Esophagus squamous epithelium (tissue), 5 donors: Measurements from ENCODE around the gene USP49. TPM values are rescaled to one million over a fixed set of nuclear protein-coding genes. Genes with fewer than 3 reads are reported as not detected.

ENCODE experiments used
- DNase-seq: peaks from one replicate; lab custom pipeline; 2025; lab: John Stamatoyannopoulos, UW
- H3K27ac ChIP-seq, 4 donors: fragments of 200-600 bp; sonication (generic); one replicate each; pipeline ENCODE4 v1.5.1; 2016 to 2019; ENCODE audit warnings: mild to moderate bottlenecking in 1 of 4
- H3K27me3 ChIP-seq, 4 donors: fragments of 200-600 bp; sonication (generic); 1 replicate in 3 of 4; 2 replicates in 1 of 4; pipeline versions ENCODE4 v1.5.1 to v1.6.0; 2017 to 2021; ENCODE audit warnings: antibody characterized with exemption in 1 of 4
- H3K36me3 ChIP-seq, 3 donors: fragments of 200-600 bp; sonication (generic); one replicate each; pipeline ENCODE4 v1.5.1; 2016 to 2019
- H3K4me1 ChIP-seq, 3 donors: fragments of 200-600 bp; sonication (generic); one replicate each; pipeline ENCODE4 v1.5.1; 2017 to 2019
- H3K4me3 ChIP-seq, 4 donors: fragments of 200-600 bp; sonication (generic); 1 replicate in 3 of 4; 2 replicates in 1 of 4; pipeline ENCODE4 v1.5.1; 2016 to 2019; ENCODE audit warnings: mild to moderate bottlenecking in 2 of 4, moderate library complexity in 1 of 4
- H3K9me3 ChIP-seq, 3 donors: fragments of 200-600 bp; sonication (generic); one replicate each; pipeline ENCODE4 v1.5.1; 2016 to 2019
- CTCF ChIP-seq, 6 experiments: fragments of 450-650 bp in 4 of 6; fragments of 200-600 bp in 2 of 6; sonication (generic) in 2 of 6; IDR thresholded peaks; one replicate each; pipeline ENCODE4 v1.5.1; 2016 to 2019; ENCODE audit warnings: antibody characterized with exemption in 6 of 6, mild to moderate bottlenecking in 4 of 6, moderate library complexity in 4 of 6
- POLR2A ChIP-seq, 4 donors: fragments of 450-650 bp; IDR thresholded peaks; one replicate each; pipeline ENCODE4 v1.6.1; 2017; ENCODE audit warnings: antibody characterized with exemption in 4 of 4, mild to moderate bottlenecking in 4 of 4, moderate library complexity in 3 of 4
- WGBS, 2 donors: methylation state at CpG; one replicate each; pipeline ENCODE4 v1.1.5; 2018; 5-methylcytosine and 5-hydroxymethylcytosine counted together
- intact Hi-C: fragments of 100-400 bp; cut with DNase I; formaldehyde crosslinking; loops from one replicate; pipeline ENCODE4 v1.15.0; 2022
- small RNA-seq, 4 donors: library from RNA; depleted of rRNA; stranded (forward); fragments of <200 nt; gene quantifications; one replicate each; pipeline ENCODE3, GENCODE V24; 2016
- total RNA-seq, 4 donors: library from RNA; depleted of rRNA; stranded (reverse); fragments of >200 nt; gene quantifications; one replicate each; pipeline ENCODE4 v1.1.0, GENCODE V29; 2016
- donor health status: DM: yes; HTN: yes; CAD: no.

USP49 gene
- total RNA-seq, 4 donors from 2014 or later: 1.4 to 2.7 (median 1.8) TPM

DNA sequence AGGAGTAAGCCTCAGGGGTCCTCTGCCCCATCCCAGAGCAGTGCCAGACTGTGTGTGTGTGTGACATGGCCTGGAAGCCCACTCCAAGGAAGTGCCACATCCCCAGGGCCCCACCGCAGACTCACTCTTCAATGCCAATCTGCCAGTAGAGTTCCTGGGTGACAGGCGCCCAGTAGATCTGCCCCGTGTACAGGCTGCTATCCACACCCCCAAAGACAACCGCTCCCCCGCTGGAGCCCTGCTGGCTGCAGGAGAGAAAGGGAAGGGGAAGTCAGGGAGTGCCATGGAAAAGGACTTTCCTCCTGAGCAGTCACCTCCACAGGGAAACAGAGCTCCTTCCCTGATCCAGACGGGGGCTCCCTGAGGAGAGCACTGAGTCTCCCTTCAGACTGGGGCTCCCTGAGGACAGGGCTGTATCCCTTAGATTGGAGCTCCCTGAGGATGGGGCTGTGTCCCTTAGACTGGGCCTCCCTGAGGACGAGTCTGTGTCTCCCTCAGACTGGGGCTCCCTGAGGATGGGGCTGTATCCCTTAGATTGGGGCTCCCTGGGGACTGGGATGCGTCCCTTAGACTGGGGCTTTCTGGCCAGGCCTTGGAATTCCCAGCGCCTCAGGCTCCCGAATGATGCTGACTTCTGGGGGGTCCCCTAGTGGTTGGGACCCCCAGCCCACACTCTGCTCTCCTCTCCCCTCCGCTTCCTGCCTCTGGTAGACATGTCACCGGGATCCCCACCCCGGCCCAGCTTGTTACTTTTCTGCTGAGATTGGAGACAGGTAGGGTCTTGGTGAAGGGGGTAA, 154.6 kb downstream of the USP49 start:
- WGBS, 2 donors: 40 to 52% methylated on average over 1 to 2 of the region's 13 CpGs
- Histone ChIP-seq H3K4me1 (peaks cover 3 to 6% (median 6%) of the 10 kb centered on the region in 3 donors), H3K36me3 (no peaks in the 10 kb centered on the region), H3K27me3 (no peaks in the 10 kb centered on the region), H3K4me3 (no peak overlapping the region), H3K27ac (no peak overlapping the region), H3K9me3 (no peaks in the 10 kb centered on the region)
- no peak for TF ChIP-seq CTCF (IDR thresholded peaks at IDR 0.05)
- TF ChIP-seq POLR2A (IDR thresholded peaks at IDR 0.05): no peak
- intact Hi-C loops: no loop called here
- no peak for DNase-seq

Small RNAs within 50 kb of the gene (small RNA-seq; reads per million reads assigned to genes)
- gene AL365205.2 (0 reads per million in 4 donors), gene AL365205.3 (0 reads per million in 4 donors), gene RF00019 (0 reads per million in 4 donors), gene RF00393 (0 reads per million in 4 donors)

Other genes starting within 250 kb of the USP49 start
- 10 to 100 TPM in 3 of 4 donors, 1 to 10 TPM in 1; 7.0 to 17.5 (median 13.4) TPM for gene TFEB, start 159.8 kb downstream of the USP49 start, total RNA-seq
- gene PGC, start 148.0 kb downstream of the USP49 start, total RNA-seq: under 1 TPM in 1 of 4 donors, not detected in 3; 0.95 TPM
- 1 to 10 TPM in 2 of 4 donors, under 1 TPM in 2; 0.31 to 5.5 (median 1.5) TPM for gene FRS3, start 115.5 kb downstream of the USP49 start, total RNA-seq
- gene PRICKLE4, start 114.6 kb downstream of the USP49 start, total RNA-seq: 10 to 100 TPM in 3 of 4 donors, 1 to 10 TPM in 1; 5.1 to 11.4 (median 10.8) TPM
- gene TOMM6, start 107.7 kb downstream of the USP49 start, total RNA-seq: 100 to 1,000 TPM; 116 to 182 (median 150) TPM
- 10 to 100 TPM in 3 of 4 donors, 1 to 10 TPM in 1; 6.9 to 18.7 (median 15.0) TPM for gene MED20, start 25.8 kb upstream of the USP49 start, total RNA-seq
- gene BYSL, start 26.1 kb upstream of the USP49 start, total RNA-seq: 10 to 100 TPM in 3 of 4 donors, 1 to 10 TPM in 1; 6.3 to 19.4 (median 13.0) TPM
- 100 to 1,000 TPM in 1 of 4 donors, 10 to 100 TPM in 3; 38.1 to 142 (median 46.5) TPM for gene CCND3, start 46.4 kb upstream of the USP49 start, total RNA-seq
- 10 to 100 TPM in 3 of 4 donors, 1 to 10 TPM in 1; 6.0 to 33.2 (median 10.8) TPM for gene TAF8, start 155.1 kb upstream of the USP49 start, total RNA-seq
- gene C6orf132, start 247.2 kb upstream of the USP49 start, total RNA-seq: 100 to 1,000 TPM in 3 of 4 donors, 10 to 100 TPM in 1; 87.8 to 254 (median 142) TPM